Nephron (organoid): ENCODE results near the gene GCN1.
"Not testable (repeated sequence)": the region's sequence is repeated elsewhere in the genome, so short reads cannot be mapped to it uniquely, and the experiment has no call there.

Source experiments
- H3K27ac Mint-ChIP-seq, 3 experiments: 2 replicates each; pipeline ENCODE4 v1.8.0; 2020; ENCODE audit warnings: mixed read lengths in 3 of 3, mild to moderate bottlenecking in 2 of 3, moderate library complexity in 1 of 3
- H3K27me3 Mint-ChIP-seq: 2 replicates; pipeline ENCODE4 v1.8.0; 2021; ENCODE audit warnings: low read depth, mild to moderate bottlenecking, moderate library complexity, mixed read lengths
- H3K36me3 Mint-ChIP-seq: 2 replicates; pipeline ENCODE4 v1.8.0; 2020; ENCODE audit warnings: low read depth, mixed read lengths
- H3K4me1 Mint-ChIP-seq: 2 replicates; pipeline ENCODE4 v1.8.0; 2020; ENCODE audit warnings: mixed read lengths
- H3K4me3 Mint-ChIP-seq, 3 experiments: 2 replicates each; pipeline ENCODE4 v1.8.0; 2020; ENCODE audit warnings: mild to moderate bottlenecking in 3 of 3, mixed read lengths in 3 of 3, moderate library complexity in 2 of 3
- H3K9me3 Mint-ChIP-seq: 2 replicates; pipeline ENCODE4 v1.8.0; 2020; ENCODE audit warnings: mixed read lengths
- TF ChIP-seq, protein P1 (sequence below), 3 experiments: fragments of 200-600 bp; sonication (generic); IDR thresholded peaks; one replicate each; pipeline ENCODE4 v1.5.0; 2021; ENCODE audit warnings: antibody characterized with exemption in 3 of 3; ENCODE audit not compliant: unreplicated experiment in 3 of 3

Gene GCN1

DNA sequence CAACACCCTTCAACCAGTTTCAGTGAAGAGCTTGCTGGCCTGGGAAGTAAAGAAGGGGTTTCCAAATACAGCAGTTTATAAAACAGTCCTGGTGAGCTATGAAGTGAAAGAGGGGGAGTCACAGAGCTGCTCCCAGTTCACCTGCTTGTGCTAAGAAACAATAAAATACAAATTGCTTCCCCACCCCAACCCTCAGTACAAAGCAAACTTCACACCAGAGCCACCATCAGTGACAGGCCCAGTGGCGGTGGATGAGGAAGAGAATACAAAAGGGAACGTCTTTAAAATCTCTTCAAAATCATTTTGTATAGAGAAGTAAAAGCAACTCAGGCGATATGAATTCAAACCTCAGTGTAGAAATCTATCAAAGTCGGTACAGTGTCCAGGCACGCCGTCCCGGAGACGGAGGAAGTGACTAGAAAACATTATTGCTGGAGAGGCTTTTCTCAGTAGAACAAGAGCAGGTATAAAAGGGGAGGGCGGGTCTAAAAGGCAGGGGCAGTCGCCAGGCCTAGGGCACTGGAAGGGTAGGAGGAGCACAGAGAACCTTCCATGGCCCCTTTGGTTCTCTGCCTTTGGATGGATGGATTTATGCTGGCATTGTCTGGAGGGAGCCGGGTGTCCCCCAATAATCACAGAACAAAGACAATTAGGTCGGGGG, 16.9 kb upstream of the GCN1 start:
- H3K4me1 Mint-ChIP-seq: no peaks in the 10 kb centered on the region
- no peaks in the 10 kb centered on the region for H3K27me3 Mint-ChIP-seq
- no peak overlapping the region for H3K4me3 Mint-ChIP-seq
- TF ChIP-seq, protein P1, sequence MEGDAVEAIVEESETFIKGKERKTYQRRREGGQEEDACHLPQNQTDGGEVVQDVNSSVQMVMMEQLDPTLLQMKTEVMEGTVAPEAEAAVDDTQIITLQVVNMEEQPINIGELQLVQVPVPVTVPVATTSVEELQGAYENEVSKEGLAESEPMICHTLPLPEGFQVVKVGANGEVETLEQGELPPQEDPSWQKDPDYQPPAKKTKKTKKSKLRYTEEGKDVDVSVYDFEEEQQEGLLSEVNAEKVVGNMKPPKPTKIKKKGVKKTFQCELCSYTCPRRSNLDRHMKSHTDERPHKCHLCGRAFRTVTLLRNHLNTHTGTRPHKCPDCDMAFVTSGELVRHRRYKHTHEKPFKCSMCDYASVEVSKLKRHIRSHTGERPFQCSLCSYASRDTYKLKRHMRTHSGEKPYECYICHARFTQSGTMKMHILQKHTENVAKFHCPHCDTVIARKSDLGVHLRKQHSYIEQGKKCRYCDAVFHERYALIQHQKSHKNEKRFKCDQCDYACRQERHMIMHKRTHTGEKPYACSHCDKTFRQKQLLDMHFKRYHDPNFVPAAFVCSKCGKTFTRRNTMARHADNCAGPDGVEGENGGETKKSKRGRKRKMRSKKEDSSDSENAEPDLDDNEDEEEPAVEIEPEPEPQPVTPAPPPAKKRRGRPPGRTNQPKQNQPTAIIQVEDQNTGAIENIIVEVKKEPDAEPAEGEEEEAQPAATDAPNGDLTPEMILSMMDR (IDR thresholded peaks at IDR 0.05; ENCODE audit: unreplicated experiment in 3 of 3): no peak
- H3K27ac Mint-ChIP-seq: no peak overlapping the region
- no peaks in the 10 kb centered on the region for H3K9me3 Mint-ChIP-seq
- H3K36me3 Mint-ChIP-seq: peaks cover 36% of the 10 kb centered on the region

DNA sequence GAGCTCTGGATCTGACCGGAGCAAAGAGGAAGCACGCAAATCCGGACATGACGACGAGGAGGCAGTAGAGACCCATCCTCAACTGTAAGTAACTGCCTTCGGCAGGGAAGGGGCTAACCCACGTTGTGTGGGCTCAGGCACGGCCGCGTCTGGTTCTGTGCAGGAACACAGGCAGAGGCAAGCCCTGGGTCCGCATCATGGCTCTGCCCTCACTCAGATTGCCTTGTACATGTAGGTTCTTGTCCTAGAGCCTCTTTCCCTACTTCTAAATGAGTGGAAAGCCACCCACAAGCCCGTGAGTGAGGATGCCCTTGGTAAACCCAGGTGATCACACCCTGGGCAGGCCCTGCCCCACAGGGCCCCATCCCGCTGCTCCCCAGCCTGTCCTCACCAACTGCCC, 15.3 kb upstream of the GCN1 start:
- peaks cover 45% of the 10 kb centered on the region for H3K36me3 Mint-ChIP-seq
- no peaks in the 10 kb centered on the region for H3K4me1 Mint-ChIP-seq
- no peak overlapping the region for H3K27ac Mint-ChIP-seq
- TF ChIP-seq, protein P1 (IDR thresholded peaks at IDR 0.05; ENCODE audit: unreplicated experiment in 3 of 3): no peak
- H3K9me3 Mint-ChIP-seq: no peaks in the 10 kb centered on the region
- no peak overlapping the region for H3K4me3 Mint-ChIP-seq
- H3K27me3 Mint-ChIP-seq: no peaks in the 10 kb centered on the region

DNA sequence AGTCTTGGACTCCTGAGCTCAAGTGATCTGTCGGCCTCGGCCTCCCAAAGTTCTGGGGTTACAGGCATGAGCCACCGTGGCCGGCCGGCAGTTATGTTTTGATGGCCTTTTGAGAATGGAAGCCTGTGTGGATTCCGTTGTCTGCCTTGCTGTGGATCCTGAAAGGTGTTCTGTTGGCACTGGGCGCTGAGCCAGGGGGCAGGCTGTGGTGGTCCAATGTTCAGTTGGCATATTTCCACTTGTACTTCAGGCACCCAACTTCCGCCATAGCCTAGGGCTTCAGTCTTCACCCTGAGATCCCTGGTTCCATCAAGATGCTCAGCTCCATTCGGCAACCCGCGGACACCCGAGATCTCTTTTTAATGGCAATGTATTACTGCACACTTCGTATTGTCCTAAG, 12.7 kb upstream of the GCN1 start:
- peaks cover 2% of the 10 kb centered on the region for H3K4me1 Mint-ChIP-seq
- no peak overlapping the region for H3K27ac Mint-ChIP-seq
- H3K36me3 Mint-ChIP-seq: peaks cover 34% of the 10 kb centered on the region
- peaks cover under 1% of the 10 kb centered on the region for H3K27me3 Mint-ChIP-seq
- TF ChIP-seq, protein P1 (IDR thresholded peaks at IDR 0.05; ENCODE audit: unreplicated experiment in 3 of 3): no peak
- no peak overlapping the region for H3K4me3 Mint-ChIP-seq
- no peaks in the 10 kb centered on the region for H3K9me3 Mint-ChIP-seq

DNA sequence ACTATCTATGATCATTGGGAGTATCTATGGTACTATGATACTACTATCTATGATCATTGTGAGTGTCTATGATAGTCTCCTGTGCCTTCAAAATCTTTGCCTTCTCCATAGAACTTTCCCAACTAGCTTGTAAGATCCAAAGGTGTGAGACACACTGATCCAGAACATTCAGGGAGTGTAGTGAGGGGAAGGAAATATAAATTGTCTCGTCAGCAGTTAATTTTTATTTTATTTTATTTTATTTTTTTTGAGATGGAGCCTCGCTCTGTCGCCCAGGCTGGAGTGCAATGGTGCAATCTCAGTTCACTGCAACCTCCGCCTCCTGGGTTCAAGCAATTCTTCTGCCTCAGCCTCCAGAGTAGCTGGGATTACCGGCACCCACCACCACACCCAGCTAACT, 12.3 kb upstream of the GCN1 start:
- H3K4me1 Mint-ChIP-seq, H3K9me3 Mint-ChIP-seq, H3K27me3 Mint-ChIP-seq: not testable (repeated sequence)
- Mint-ChIP-seq H3K36me3 (peaks cover 31% of the 10 kb centered on the region), H3K4me3 (peak overlapping the region in 1 of 3 experiments; percentile 60), H3K27ac (peak overlapping the region in 2 of 3 experiments; percentile 3 to 20)

DNA sequence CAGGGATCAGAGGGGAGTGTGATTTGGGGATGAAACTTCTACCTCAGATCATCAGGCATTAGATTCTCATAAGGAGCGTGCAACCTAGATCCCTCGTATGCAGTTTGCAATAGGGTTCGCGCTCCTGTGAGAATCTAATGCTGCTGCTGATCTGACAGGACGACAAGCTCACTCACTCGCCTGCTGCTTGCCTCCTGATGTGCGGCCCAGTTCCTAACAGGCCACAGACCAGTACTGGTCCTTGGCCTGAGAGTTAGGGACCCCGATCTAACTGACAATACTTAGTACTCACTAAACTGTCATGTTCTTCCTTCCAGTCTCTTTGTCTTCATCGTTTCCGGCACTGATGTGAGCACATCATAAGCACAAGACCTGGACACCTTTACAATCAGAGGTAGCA, 11.7 kb upstream of the GCN1 start:
- Mint-ChIP-seq H3K27ac (peak overlapping the region in 2 of 3 experiments; percentile 3 to 20), H3K4me1 (peaks cover 7% of the 10 kb centered on the region), H3K36me3 (peaks cover 25% of the 10 kb centered on the region), H3K9me3 (no peaks in the 10 kb centered on the region), H3K27me3 (peaks cover 4% of the 10 kb centered on the region), H3K4me3 (peak overlapping the region in 1 of 3 experiments; percentile 60)
- TF ChIP-seq, protein P1 (IDR thresholded peaks at IDR 0.05; ENCODE audit: unreplicated experiment in 3 of 3): no peak

DNA sequence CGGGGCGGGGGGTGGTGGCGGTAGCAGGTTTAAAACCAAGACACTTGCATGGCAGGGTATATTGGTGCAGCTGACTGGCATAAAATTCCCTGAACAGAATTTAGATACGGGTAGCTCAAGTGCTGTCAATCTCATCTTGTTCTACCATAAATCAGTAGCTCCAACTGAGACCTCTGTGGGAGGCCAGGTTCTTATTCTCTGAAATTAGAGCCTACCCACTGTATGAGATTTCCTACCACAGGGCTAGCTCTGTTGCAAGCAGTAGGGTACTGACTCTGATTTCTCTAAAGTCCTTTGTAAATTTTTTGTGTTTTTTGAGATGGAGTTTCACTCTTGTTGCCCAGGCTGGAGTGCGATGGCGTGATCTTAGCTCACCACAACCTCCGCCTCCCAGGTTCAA, 9.7 kb upstream of the GCN1 start:
- peaks cover 15% of the 10 kb centered on the region for H3K4me1 Mint-ChIP-seq

More for the DNA sequence above, 9.7 kb upstream of the GCN1 start:
- TF ChIP-seq, protein P1 (IDR thresholded peaks at IDR 0.05; ENCODE audit: unreplicated experiment in 3 of 3): no peak
- Mint-ChIP-seq H3K36me3 (peaks cover 24% of the 10 kb centered on the region), H3K4me3 (peak overlapping the region in 1 of 3 experiments; percentile 10), H3K9me3 (no peaks in the 10 kb centered on the region), H3K27me3 (peaks cover 4% of the 10 kb centered on the region), H3K27ac (peak overlapping the region in 1 of 3 experiments; percentile 66)
